ENCODE data around the gene ACTR3. TPM values are rescaled to one million over a fixed set of nuclear protein-coding genes. Genes with fewer than 3 reads are reported as not detected.

ACTR3 gene
- total and polyA plus RNA-seq, 2 of the 4 experiments (the other 2 are of a cell fraction), result 246 to 307 TPM

- in situ Hi-C loops (cut with MboI; ENCODE audit: low sequenced_read_pairs), result no loop called here
- H2AK5ac ChIP-seq (ENCODE audit: low read depth, low read length), result no peak overlapping the region
- ATAC-seq (ENCODE audit: low read depth), result no peak; the same call in 1 of the 2 replicates
Measured at GRCh38 chr2:113966832-113967231, 76.9 kb downstream of the ACTR3 start.

More at GRCh38 chr2:113966832-113967231, 76.9 kb downstream of the ACTR3 start:
- TSS peak; percentile 3 for BruUV-seq (replicated peaks)
- Histone ChIP-seq H2BK120ac (ENCODE audit: low read depth, low read length) (no peak overlapping the region), H2BK5ac (ENCODE audit: low read depth, low read length, poor library complexity, severe bottlenecking) (no peak overlapping the region), H3K23ac (ENCODE audit: low read depth, low read length) (no peak overlapping the region), H4K20me1 (ENCODE audit: insufficient read depth, low read length) (peaks cover 17% of the 10 kb centered on the region; the same call in 1 of the 2 replicates), H3K4me3 (ENCODE audit: insufficient read depth, low read depth, low read length) (no peak overlapping the region), H2BK15ac (ENCODE audit: low read depth, low read length) (no peak overlapping the region), H4K8ac (ENCODE audit: low read depth in 2 of 2, low read length in 2 of 2) (no peak overlapping the region), H3K36me3 (ENCODE audit: control insufficient read depth, insufficient read depth, low read length) (peaks cover 10% of the 10 kb centered on the region), H3K4ac (ENCODE audit: low read depth, low read length) (no peak overlapping the region), H3K27ac (ENCODE audit: insufficient read depth, low read length) (no peak overlapping the region), H3K4me2 (ENCODE audit: low read depth, low read length) (no peak overlapping the region), H4K91ac (ENCODE audit: insufficient read depth, low read depth, low read length) (no peak overlapping the region), H3K27me3 (ENCODE audit: control insufficient read depth, insufficient read depth, low read length) (no peaks in the 10 kb centered on the region), H2AK9ac (replicated peaks; ENCODE audit: low read depth, low read length, poor library complexity) (no peak overlapping the region), H3K9me1 (ENCODE audit: insufficient read depth, low read length) (peaks cover 10% of the 10 kb centered on the region; the same call in 1 of the 2 replicates), H3K9me3 (ENCODE audit: control insufficient read depth, insufficient read depth, low read length) (no peaks in the 10 kb centered on the region), H3K18ac (ENCODE audit: low read depth, low read length) (no peak overlapping the region), H2BK20ac (ENCODE audit: low read depth, low read length) (no peak overlapping the region), H3K56ac (ENCODE audit: extremely low read depth, insufficient read depth, low read length) (no peak overlapping the region), H3K4me1 (ENCODE audit: control insufficient read depth, insufficient read depth, low read length) (peaks cover 8% of the 10 kb centered on the region), H3K79me1 (ENCODE audit: low read depth in 1 of 2, low read length in 2 of 2) (peaks cover 5 to 37% of the 10 kb centered on the region in 2 experiments; a peak in 3 of 4 replicates), H3K9ac (ENCODE audit: low read depth, low read length) (no peak overlapping the region), H2AFZ (replicated peaks; ENCODE audit: low read length, poor library complexity) (no peak overlapping the region), H4K5ac (ENCODE audit: low read depth, low read length) (no peak overlapping the region), H3K14ac (replicated peaks; ENCODE audit: low read depth, low read length) (no peak overlapping the region)
- POLR2A ChIA-PET (ENCODE audit: unreplicated experiment), result no interaction called here
- DNase-seq, result peak; percentile 50
- intact Hi-C loops (cut with micrococcal nuclease) (no loop called here), dilution Hi-C loops (cut with HindIII; ENCODE audit: low sequenced_read_pairs, unreplicated experiment) (no loop called here)
- TF ChIP-seq CTCF (conservative IDR thresholded peaks at IDR 0.05; ENCODE audit: low read depth, low read length), result no peak
- no peak for TF ChIP-seq NFE2L2 (IDR thresholded peaks at IDR 0.05; ENCODE audit: low read depth, low read length)
- TF ChIP-seq SMC3 (IDR thresholded peaks at IDR 0.05; ENCODE audit: low read depth, low read length), result no peak
- no peak for TF ChIP-seq RFX5 (IDR thresholded peaks at IDR 0.05; ENCODE audit: low read depth, low read length)
- TF ChIP-seq POLR2A (IDR thresholded peaks at IDR 0.05; ENCODE audit: low read depth, low read length), result no peak
- CTCF ChIA-PET, result no interaction called here
- 43% methylated on average over 2 of the region's 5 CpGs; no CpG with 5 or more reads in 1 of the 2 experiments for WGBS, 2 experiments (ENCODE audit: extremely low coverage in 2 of 2, insufficient read length in 1 of 2)
